A673 (cell line): ENCODE results near the gene SIMC1. TPM values are rescaled to one million over a fixed set of nuclear protein-coding genes. Genes with fewer than 3 reads are reported as not detected.

Experiments
- BruUV-seq: library from RNA; stranded (reverse); fragments of 400-500 nt; replicated peaks from 2 replicates; lab custom pipeline; 2021; lab: Mats Ljungman, UMichigan
- CTCF ChIA-PET: fragments of 300-600 bp; sonication (Branson Sonifier 250); formaldehyde crosslinking; loops from one replicate; lab custom pipeline; 2022; ENCODE audit warnings: antibody characterized with exemption; lab: Charles Lee
- POLR2A ChIA-PET: fragments of 300-600 bp; sonication (Branson Sonifier 250); formaldehyde crosslinking; loops from one replicate; lab custom pipeline; 2022; ENCODE audit warnings: antibody characterized with exemption; ENCODE audit not compliant: low non-redundant PET; lab: Charles Lee
- DNase-seq: peaks from one replicate; pipeline ENCODE4 v3.0.0-alpha.2; 2015; ENCODE audit warnings: low spot score
- H3K27ac ChIP-seq: fragments of 200-600 bp; sonication (generic); 2 replicates; pipeline ENCODE4 v1.5.1; 2016; ENCODE audit warnings: mixed run types, low read depth, mild to moderate bottlenecking, mixed read lengths, antibody characterized with exemption, low read length; ENCODE audit not compliant: poor library complexity, severe bottlenecking
- H3K27me3 ChIP-seq: fragments of 200-600 bp; sonication (generic); replicated peaks from 2 replicates; pipeline ENCODE4 v1.6.1; 2017; ENCODE audit warnings: mixed run types, low read depth, mild to moderate bottlenecking, mixed read lengths, antibody characterized with exemption, low read length; ENCODE audit not compliant: insufficient read depth, poor library complexity
- H3K36me3 ChIP-seq: fragments of 200-600 bp; sonication (generic); 2 replicates; pipeline ENCODE4 v1.6.1; 2016; ENCODE audit warnings: mixed run types, mild to moderate bottlenecking, mixed read lengths, antibody characterized with exemption, low read length; ENCODE audit not compliant: insufficient read depth, poor library complexity, severe bottlenecking
- H3K4me1 ChIP-seq: fragments of 200-600 bp; sonication (generic); 2 replicates; pipeline ENCODE4 v1.6.1; 2017; ENCODE audit warnings: mixed run types, mild to moderate bottlenecking, mixed read lengths, antibody characterized with exemption, low read length; ENCODE audit not compliant: insufficient read depth, poor library complexity, severe bottlenecking
- H3K4me3 ChIP-seq: fragments of 200-600 bp; sonication (generic); 2 replicates; pipeline ENCODE4 v1.5.1; 2016; ENCODE audit warnings: low read depth, mixed run types, mild to moderate bottlenecking, mixed read lengths, low read length; ENCODE audit not compliant: poor library complexity, severe bottlenecking
- H3K9me3 ChIP-seq: fragments of 200-600 bp; sonication (generic); 2 replicates; pipeline ENCODE4 v1.6.1; 2016; ENCODE audit warnings: mixed run types, low read depth, mild to moderate bottlenecking, mixed read lengths, antibody characterized with exemption, low read length; ENCODE audit not compliant: poor library complexity, severe bottlenecking
- CTCF ChIP-seq: fragments of 300-800, 200-600 bp; sonication (generic); conservative IDR thresholded peaks from 2 replicates; pipeline ENCODE4 v1.5.1; 2017; ENCODE audit warnings: low read depth, mild to moderate bottlenecking, antibody characterized with exemption, low read length, moderate library complexity, mixed read lengths
- EZH2 ChIP-seq: fragments of 200-600 bp; sonication (generic); IDR thresholded peaks from 2 replicates; pipeline ENCODE4 v1.6.1; 2017; ENCODE audit warnings: borderline replicate concordance, low read depth, mild to moderate bottlenecking, mixed read lengths, antibody characterized with exemption, low read length; ENCODE audit not compliant: poor library complexity, severe bottlenecking
- intact Hi-C: fragments of 100-400 bp; cut with micrococcal nuclease; formaldehyde crosslinking; loops from one replicate; pipeline ENCODE4 v1.10.0; 2022; ENCODE audit not compliant: unreplicated experiment
- microRNA-seq: library from miRNA; unstranded; fragments of <30 nt; microRNA quantifications from one replicate; pipeline ENCODE4 v1.2.0, GENCODE V29; 2021
- total RNA-seq: library from RNA; stranded (reverse); gene quantifications from 2 replicates; pipeline ENCODE4 v1.2.3, GENCODE V29; 2021

Gene SIMC1
- total RNA-seq, 1 experiment from 2014 or later = 26.6 TPM

DNA sequence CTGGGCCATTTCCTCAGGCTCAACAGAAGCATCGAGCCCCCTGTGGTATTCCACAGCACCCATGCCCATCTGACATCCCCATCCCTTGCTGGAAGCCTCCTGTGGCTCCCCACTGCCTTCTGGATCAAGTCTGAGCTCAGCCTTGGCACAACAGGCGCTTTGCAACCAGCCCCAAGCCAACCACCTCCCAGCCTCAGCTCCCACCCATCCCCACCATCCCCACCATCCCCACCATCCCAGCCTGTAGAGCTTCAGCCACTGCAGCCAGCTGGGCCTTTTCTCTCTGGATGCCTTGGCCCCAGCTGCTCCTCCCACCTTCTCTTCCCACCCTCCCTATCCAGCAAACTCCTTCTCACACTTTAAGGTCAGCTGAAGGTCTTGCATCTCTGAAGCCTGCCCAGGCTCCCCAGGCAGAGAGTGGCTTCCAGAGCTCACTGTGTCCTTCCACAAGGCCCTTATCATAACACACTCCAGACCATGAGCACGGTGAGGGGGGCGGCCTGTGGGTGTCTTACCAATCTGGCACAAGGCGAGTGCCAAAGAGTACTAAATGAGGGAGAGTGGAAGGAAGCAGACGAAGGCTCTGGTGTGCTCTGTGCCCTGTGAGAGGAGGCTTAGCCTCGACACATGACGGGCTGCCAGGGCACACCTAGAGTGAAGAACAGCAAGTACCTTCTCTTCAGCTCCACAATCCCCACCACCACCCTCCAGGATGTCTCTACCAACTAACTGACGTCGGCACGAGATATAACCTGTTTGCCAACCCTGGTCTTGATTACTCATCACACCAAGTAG is 156.9 kb downstream of the SIMC1 start:
- intact Hi-C loops = no loop called here
- DNase-seq = no peak
- no peak overlapping the region for H3K4me3 ChIP-seq
- H3K27ac ChIP-seq = no peak overlapping the region
- no peaks in the 10 kb centered on the region for H3K9me3 ChIP-seq
- no peaks in the 10 kb centered on the region for H3K4me1 ChIP-seq
- ChIA-PET POLR2A (no interaction called here), CTCF (no interaction called here)
- no peak for TF ChIP-seq CTCF
- no peak for TF ChIP-seq EZH2
- H3K36me3 ChIP-seq = no peaks in the 10 kb centered on the region
- H3K27me3 ChIP-seq = no peaks in the 10 kb centered on the region
- BruUV-seq = no TSS peak

Small RNA genes within 50 kb of the gene (microRNA-seq; reads per million reads assigned to microRNA genes)
- 8.6 reads per million, percentile 27 among the genes with 10 or more reads in this experiment for gene MIR1271

Other genes with a start within 250 kb of the SIMC1 start
- 99.3 and 102 TPM in 2 replicates for gene KIAA1191, start 123.3 kb downstream of the SIMC1 start, total RNA-seq
- gene ARL10, start 127.1 kb downstream of the SIMC1 start, total RNA-seq = 13.6 and 15.8 TPM in 2 replicates
- gene NOP16, start 150.2 kb downstream of the SIMC1 start, total RNA-seq = 57.7 and 66.0 TPM in 2 replicates
- gene HIGD2A, start 150.3 kb downstream of the SIMC1 start, total RNA-seq = 80.3 and 81.7 TPM in 2 replicates
- gene CLTB, start 178.1 kb downstream of the SIMC1 start, total RNA-seq = 48.9 and 61.8 TPM in 2 replicates
- 50.7 and 53.2 TPM in 2 replicates for gene FAF2, start 210.0 kb downstream of the SIMC1 start, total RNA-seq